Measurements from ENCODE around the gene AIDA. TPM values are rescaled to one million over a fixed set of nuclear protein-coding genes. Genes with fewer than 3 reads are reported as not detected.
"Not testable (repeated sequence)": the region's sequence is repeated elsewhere in the genome, so short reads cannot be mapped to it uniquely, and the experiment has no call there.

AIDA gene
- total and polyA plus RNA-seq, 2 experiments from 2014 or later = 25.7 to 34.4 TPM

DNA sequence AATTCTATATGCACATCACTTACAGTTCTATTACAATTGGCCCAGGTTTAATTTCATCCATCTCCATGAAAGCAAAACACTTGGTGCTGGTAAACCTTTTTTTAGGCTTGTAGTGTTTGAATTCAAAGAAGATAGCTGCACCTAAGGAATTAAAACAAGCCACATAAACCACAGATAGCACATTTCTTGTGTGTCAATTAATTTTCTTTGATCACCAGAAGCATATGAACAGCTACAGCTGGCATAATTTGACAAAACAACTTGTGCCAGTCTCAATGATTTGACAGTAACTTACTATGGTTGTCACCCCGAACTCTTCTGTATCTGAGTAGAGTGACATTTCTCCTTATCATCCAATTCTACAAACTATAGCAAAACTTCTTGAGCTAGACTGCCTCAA is 42.2 kb downstream of the AIDA start:
- H4K20me1 ChIP-seq (ENCODE audit: insufficient read depth, poor library complexity, severe bottlenecking) = no peaks in the 10 kb centered on the region
- H2AFZ ChIP-seq = no peak overlapping the region
- no peaks in the 10 kb centered on the region for H3K27me3 ChIP-seq
- H3K27ac ChIP-seq = no peak overlapping the region
- no peak for DNase-seq (ENCODE audit: low spot score)
- H3K4me1 ChIP-seq (ENCODE audit: insufficient read depth) = no peaks in the 10 kb centered on the region
- H3K4me3 ChIP-seq = no peak overlapping the region
- no peaks in the 10 kb centered on the region for H3K9me2 ChIP-seq (replicated peaks; ENCODE audit: insufficient read depth)
- no peaks in the 10 kb centered on the region for H3K79me2 ChIP-seq
- H3K4me2 ChIP-seq = no peak overlapping the region
- no peaks in the 10 kb centered on the region for H3K9me3 ChIP-seq (ENCODE audit: low read depth)
- 100% methylated on average over 1 of the region's 1 CpG for WGBS (ENCODE audit: low lambda C conversion rate, missing lambda C conversion rate)
- TF ChIP-seq, protein P1, sequence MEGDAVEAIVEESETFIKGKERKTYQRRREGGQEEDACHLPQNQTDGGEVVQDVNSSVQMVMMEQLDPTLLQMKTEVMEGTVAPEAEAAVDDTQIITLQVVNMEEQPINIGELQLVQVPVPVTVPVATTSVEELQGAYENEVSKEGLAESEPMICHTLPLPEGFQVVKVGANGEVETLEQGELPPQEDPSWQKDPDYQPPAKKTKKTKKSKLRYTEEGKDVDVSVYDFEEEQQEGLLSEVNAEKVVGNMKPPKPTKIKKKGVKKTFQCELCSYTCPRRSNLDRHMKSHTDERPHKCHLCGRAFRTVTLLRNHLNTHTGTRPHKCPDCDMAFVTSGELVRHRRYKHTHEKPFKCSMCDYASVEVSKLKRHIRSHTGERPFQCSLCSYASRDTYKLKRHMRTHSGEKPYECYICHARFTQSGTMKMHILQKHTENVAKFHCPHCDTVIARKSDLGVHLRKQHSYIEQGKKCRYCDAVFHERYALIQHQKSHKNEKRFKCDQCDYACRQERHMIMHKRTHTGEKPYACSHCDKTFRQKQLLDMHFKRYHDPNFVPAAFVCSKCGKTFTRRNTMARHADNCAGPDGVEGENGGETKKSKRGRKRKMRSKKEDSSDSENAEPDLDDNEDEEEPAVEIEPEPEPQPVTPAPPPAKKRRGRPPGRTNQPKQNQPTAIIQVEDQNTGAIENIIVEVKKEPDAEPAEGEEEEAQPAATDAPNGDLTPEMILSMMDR (IDR thresholded peaks at IDR 0.05; ENCODE audit: poor library complexity) = no peak
- no peak for TF ChIP-seq EZH2phosphoT487 (IDR thresholded peaks at IDR 0.05; ENCODE audit: low read depth, severe bottlenecking, unreplicated experiment)
- no peak for TF ChIP-seq EZH2 (IDR thresholded peaks at IDR 0.05; ENCODE audit: borderline replicate concordance)
- no peaks in the 10 kb centered on the region for H3K36me3 ChIP-seq (replicated peaks; ENCODE audit: insufficient read depth, low read depth)

DNA sequence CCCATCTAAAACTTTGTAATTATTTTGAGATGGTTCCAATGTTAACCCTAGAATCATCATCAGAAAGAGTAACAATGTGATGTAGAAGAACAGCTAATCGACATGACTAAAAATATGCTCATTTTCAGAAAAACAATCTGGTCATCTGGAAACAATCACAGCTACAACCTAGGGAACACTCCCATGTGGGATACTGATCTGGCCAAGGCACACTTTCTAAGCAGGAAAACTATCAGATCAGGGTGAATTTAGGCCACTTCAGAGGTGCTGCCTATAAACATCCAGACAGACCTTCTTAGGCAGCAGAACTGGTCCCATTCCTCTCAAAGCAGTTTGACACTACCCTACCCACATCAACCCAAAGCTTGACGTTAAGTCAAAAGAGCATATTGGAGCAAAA is 43.2 kb downstream of the AIDA start:
- not testable (repeated sequence) for DNase-seq (ENCODE audit: low spot score); H2AFZ ChIP-seq; H4K20me1 ChIP-seq (ENCODE audit: insufficient read depth, poor library complexity, severe bottlenecking); H3K9me2 ChIP-seq (replicated peaks; ENCODE audit: insufficient read depth); H3K4me2 ChIP-seq; H3K79me2 ChIP-seq; H3K27me3 ChIP-seq; H3K9me3 ChIP-seq (ENCODE audit: low read depth); H3K27ac ChIP-seq; H3K4me3 ChIP-seq; H3K4me1 ChIP-seq (ENCODE audit: insufficient read depth); H3K36me3 ChIP-seq (replicated peaks; ENCODE audit: insufficient read depth, low read depth)
- 91% methylated on average over 1 of the region's 2 CpGs for WGBS (ENCODE audit: low lambda C conversion rate, missing lambda C conversion rate)

DNA sequence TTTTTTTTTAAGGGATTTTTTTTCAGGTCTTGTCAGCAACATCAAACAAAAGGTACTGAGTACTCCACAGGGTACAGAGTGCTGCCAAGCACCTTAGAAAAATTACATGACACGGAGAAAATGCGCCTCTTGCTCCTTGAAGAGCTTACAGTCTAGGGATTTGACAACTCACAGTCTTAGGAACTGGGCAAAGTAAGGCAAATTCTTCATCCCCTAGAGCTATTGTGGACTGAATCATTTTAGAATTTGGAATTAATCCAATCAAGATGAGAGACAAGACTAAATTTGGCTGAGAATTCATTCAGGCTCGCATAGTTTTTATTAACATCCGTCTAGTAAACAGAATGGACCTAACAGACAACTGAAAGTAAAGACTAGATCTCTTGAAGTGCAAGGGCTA is 44.1 kb downstream of the AIDA start:
- not testable (repeated sequence) for H2AFZ ChIP-seq; H3K27ac ChIP-seq; H3K4me2 ChIP-seq; H3K27me3 ChIP-seq; H3K79me2 ChIP-seq; H3K36me3 ChIP-seq (replicated peaks; ENCODE audit: insufficient read depth, low read depth); H3K4me1 ChIP-seq (ENCODE audit: insufficient read depth); DNase-seq (ENCODE audit: low spot score); H3K9me2 ChIP-seq (replicated peaks; ENCODE audit: insufficient read depth); H3K9me3 ChIP-seq (ENCODE audit: low read depth); H3K4me3 ChIP-seq; H4K20me1 ChIP-seq (ENCODE audit: insufficient read depth, poor library complexity, severe bottlenecking)
- WGBS (ENCODE audit: low lambda C conversion rate, missing lambda C conversion rate) = no CpG with 5 or more reads among the region's 4 CpGs

DNA sequence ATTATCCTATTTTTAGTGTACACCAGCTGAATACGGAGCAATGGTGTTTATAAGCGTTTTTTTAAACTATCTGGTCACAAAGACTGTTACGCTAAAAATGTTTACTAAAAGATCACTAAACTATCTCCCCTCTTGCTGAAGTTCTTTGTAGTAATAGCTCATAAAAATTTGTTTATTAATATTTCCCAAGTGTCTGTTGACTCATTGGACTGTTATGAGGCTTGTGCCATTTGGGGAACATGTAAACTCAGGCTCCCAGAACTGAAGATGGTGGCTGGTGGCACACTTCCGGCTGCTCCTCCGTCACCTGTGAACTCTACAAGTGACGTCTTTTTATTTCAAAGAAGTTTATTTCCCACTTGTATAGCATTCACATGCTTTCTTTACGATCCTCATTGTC is 46.3 kb downstream of the AIDA start:
- H3K9me2 ChIP-seq (replicated peaks; ENCODE audit: insufficient read depth) = no peaks in the 10 kb centered on the region
- H3K4me1 ChIP-seq (ENCODE audit: insufficient read depth) = no peaks in the 10 kb centered on the region
- no peaks in the 10 kb centered on the region for H3K79me2 ChIP-seq
- 72% methylated on average over 7 of the region's 7 CpGs for WGBS (ENCODE audit: low lambda C conversion rate, missing lambda C conversion rate)
- no peak for DNase-seq (ENCODE audit: low spot score)
- no peaks in the 10 kb centered on the region for H3K36me3 ChIP-seq (replicated peaks; ENCODE audit: insufficient read depth, low read depth)
- TF ChIP-seq EZH2 (IDR thresholded peaks at IDR 0.05; ENCODE audit: borderline replicate concordance) (no peak), EZH2phosphoT487 (IDR thresholded peaks at IDR 0.05; ENCODE audit: low read depth, severe bottlenecking, unreplicated experiment) (no peak)
- TF ChIP-seq, protein P1 (IDR thresholded peaks at IDR 0.05; ENCODE audit: poor library complexity) = no peak
- no peak overlapping the region for H3K27ac ChIP-seq
- no peak overlapping the region for H2AFZ ChIP-seq
- no peaks in the 10 kb centered on the region for H3K9me3 ChIP-seq (ENCODE audit: low read depth)
- no peaks in the 10 kb centered on the region for H4K20me1 ChIP-seq (ENCODE audit: insufficient read depth, poor library complexity, severe bottlenecking)
- no peaks in the 10 kb centered on the region for H3K27me3 ChIP-seq
- no peak overlapping the region for H3K4me2 ChIP-seq
- no peak overlapping the region for H3K4me3 ChIP-seq

Data from hepatocyte (in vitro differentiated cells).